ENCODE measurements around the gene RBM23. TPM values are rescaled to one million over a fixed set of nuclear protein-coding genes. Genes with fewer than 3 reads are reported as not detected.
"Not testable (repeated sequence)": the region's sequence is repeated elsewhere in the genome, so short reads cannot be mapped to it uniquely, and the experiment has no call there.

The RBM23 gene
- total RNA-seq, 1 donor from 2014 or later: 42.1 TPM

DNA sequence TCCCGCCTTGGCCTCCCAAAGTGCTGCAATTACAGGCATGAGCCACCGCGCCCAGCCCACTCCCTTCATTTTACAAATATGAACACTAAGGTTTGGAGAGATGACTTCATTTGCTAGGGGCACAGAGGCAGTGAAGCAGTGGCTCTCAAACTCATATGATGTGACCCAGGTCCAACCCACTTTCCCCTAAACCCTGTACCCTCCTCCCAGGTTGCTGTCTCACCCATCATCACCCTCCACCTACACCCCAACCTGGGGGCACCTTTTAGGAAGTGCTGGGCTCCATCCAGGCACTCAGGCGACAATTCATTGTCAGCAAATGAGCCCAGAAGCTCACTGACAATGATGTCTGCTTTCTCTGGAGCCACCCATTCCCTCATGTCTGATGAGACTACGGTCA is 4.8 kb upstream of the RBM23 start:
- H3K36me3 ChIP-seq: peaks cover 62% of the 10 kb centered on the region
- no peak overlapping the region for H3K4me3 ChIP-seq
- peaks cover 35% of the 10 kb centered on the region for H3K4me1 ChIP-seq
- no peaks in the 10 kb centered on the region for H3K27me3 ChIP-seq (ENCODE audit: low read depth)
- H3K9me3 ChIP-seq (replicated peaks): no peaks in the 10 kb centered on the region
- no peak overlapping the region for H3K27ac ChIP-seq (replicated peaks)
- DNase-seq: no peak
- intact Hi-C loops (cut with micrococcal nuclease): no loop called here
- TF ChIP-seq, protein P1, sequence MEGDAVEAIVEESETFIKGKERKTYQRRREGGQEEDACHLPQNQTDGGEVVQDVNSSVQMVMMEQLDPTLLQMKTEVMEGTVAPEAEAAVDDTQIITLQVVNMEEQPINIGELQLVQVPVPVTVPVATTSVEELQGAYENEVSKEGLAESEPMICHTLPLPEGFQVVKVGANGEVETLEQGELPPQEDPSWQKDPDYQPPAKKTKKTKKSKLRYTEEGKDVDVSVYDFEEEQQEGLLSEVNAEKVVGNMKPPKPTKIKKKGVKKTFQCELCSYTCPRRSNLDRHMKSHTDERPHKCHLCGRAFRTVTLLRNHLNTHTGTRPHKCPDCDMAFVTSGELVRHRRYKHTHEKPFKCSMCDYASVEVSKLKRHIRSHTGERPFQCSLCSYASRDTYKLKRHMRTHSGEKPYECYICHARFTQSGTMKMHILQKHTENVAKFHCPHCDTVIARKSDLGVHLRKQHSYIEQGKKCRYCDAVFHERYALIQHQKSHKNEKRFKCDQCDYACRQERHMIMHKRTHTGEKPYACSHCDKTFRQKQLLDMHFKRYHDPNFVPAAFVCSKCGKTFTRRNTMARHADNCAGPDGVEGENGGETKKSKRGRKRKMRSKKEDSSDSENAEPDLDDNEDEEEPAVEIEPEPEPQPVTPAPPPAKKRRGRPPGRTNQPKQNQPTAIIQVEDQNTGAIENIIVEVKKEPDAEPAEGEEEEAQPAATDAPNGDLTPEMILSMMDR (IDR thresholded peaks at IDR 0.05; ENCODE audit: borderline replicate concordance): no peak

DNA sequence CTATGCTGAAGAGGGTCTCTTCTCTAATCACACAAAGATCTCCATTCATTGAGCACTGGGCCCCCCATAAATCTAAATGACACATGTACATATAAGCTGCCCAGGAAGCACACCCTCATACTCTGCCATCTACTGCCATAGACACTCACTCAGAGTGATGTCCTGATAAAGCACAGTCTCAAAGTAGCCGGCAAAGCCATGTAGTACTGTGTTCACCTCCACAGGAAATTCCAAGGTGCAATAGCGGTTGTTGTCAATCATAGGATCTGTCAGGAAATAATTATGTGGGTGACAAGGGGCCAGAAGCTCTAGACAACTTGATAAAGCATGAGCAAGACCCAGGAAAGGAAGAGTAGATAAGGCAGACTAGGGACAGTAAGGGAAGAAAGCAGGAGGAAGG is 3.3 kb upstream of the RBM23 start:
- intact Hi-C loops (cut with micrococcal nuclease): no loop called here
- H3K27ac ChIP-seq (replicated peaks): no peak overlapping the region
- H3K27me3 ChIP-seq (ENCODE audit: low read depth): no peaks in the 10 kb centered on the region
- TF ChIP-seq, protein P1 (IDR thresholded peaks at IDR 0.05; ENCODE audit: borderline replicate concordance): no peak
- peaks cover 30% of the 10 kb centered on the region for H3K4me1 ChIP-seq
- H3K9me3 ChIP-seq (replicated peaks): no peaks in the 10 kb centered on the region
- DNase-seq: no peak
- H3K36me3 ChIP-seq: peaks cover 61% of the 10 kb centered on the region
- no peak overlapping the region for H3K4me3 ChIP-seq

DNA sequence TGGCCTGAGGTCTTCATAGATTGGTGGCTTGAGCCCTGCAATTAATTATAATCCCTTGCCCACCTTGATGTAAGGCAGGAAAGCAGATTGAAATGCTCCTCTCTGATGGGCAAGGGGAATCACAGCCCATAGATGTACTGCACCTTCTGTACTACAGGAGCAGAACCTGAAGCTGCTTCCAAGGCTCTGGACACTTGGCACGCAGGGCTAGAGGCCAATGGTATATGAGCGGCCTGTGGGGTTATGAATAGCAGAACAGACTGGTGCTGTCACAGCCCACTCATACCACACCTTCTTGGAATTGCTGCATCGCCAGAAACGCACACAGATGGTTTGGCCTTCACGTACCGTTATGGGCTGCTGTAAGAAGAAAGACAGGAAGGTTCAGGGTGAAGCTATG is 1.7 kb upstream of the RBM23 start:
- Histone ChIP-seq H3K27me3 (ENCODE audit: low read depth) (no peaks in the 10 kb centered on the region), H3K27ac (replicated peaks) (peak overlapping the region; percentile 95), H3K4me3 (no peak overlapping the region), H3K9me3 (replicated peaks) (no peaks in the 10 kb centered on the region), H3K36me3 (peaks cover 51% of the 10 kb centered on the region), H3K4me1 (peaks cover 45% of the 10 kb centered on the region)
- TF ChIP-seq, protein P1 (IDR thresholded peaks at IDR 0.05; ENCODE audit: borderline replicate concordance): no peak
- peak; percentile 37 for DNase-seq
- intact Hi-C loops (cut with micrococcal nuclease): no loop called here

DNA sequence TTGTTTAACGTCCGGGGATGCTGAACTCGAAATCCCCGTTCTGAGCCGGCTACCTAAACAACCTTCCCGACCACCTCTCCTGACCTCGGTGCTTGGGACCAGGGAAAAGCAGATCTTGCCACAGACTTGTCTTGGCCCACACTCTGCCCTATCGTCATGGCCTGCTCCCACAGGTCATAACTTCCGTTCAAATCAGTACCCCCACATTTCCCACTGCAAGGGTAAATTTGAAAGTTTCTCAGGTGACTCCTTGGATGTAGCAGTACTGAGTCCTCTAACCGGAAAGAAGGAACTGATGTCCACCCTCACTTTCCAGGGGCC is 612 bp upstream of the RBM23 start:
- TF ChIP-seq, protein P1 (IDR thresholded peaks at IDR 0.05; ENCODE audit: borderline replicate concordance): no peak
- Histone ChIP-seq H3K9me3 (replicated peaks) (no peaks in the 10 kb centered on the region), H3K4me3 (peak overlapping the region; percentile 71), H3K27me3 (ENCODE audit: low read depth) (no peaks in the 10 kb centered on the region), H3K27ac (replicated peaks) (peak overlapping the region; percentile 95), H3K36me3 (peaks cover 39% of the 10 kb centered on the region), H3K4me1 (peaks cover 47% of the 10 kb centered on the region)
- DNase-seq: no peak
- intact Hi-C loops (cut with micrococcal nuclease): no loop called here

DNA sequence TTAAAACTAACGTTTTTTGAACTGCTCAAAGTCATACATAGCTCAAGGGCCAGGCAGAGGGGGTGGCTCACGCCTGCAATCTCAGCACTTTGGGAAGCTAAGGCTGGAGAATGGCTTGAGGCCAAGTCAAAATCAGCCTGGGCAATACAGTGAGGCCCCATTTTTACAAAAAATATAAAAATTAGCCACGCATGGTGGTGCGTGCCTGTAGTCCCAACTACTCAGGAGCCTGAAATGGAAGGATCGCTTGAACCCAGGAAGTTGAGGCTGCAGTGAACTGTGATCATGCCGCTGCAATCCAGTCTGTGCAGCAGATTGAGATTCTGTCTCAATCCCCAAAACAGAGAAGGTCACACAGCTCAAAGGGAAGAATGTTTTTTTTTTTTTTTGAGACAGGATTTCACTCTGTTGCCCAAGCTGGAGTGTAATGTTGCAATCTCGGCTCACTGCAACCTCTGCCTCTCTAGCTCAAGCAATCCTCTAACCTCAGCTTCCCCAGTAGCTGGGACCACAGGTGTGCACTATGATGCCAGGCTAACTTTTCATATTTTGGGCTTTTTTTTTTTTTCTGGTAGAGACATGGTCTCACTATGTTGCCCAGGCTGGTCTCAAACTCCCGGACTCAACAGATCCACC is 2.9 kb downstream of the RBM23 start:
- Histone ChIP-seq H3K36me3 (peaks cover 18% of the 10 kb centered on the region), H3K4me3 (no peak overlapping the region), H3K27ac (replicated peaks) (peak overlapping the region; percentile 0), H3K27me3 (ENCODE audit: low read depth) (no peaks in the 10 kb centered on the region), H3K9me3 (replicated peaks) (no peaks in the 10 kb centered on the region), H3K4me1 (peaks cover 55% of the 10 kb centered on the region)
- intact Hi-C loops (cut with micrococcal nuclease): no loop called here
- no peak for DNase-seq
- TF ChIP-seq, protein P1 (IDR thresholded peaks at IDR 0.05; ENCODE audit: borderline replicate concordance): no peak

DNA sequence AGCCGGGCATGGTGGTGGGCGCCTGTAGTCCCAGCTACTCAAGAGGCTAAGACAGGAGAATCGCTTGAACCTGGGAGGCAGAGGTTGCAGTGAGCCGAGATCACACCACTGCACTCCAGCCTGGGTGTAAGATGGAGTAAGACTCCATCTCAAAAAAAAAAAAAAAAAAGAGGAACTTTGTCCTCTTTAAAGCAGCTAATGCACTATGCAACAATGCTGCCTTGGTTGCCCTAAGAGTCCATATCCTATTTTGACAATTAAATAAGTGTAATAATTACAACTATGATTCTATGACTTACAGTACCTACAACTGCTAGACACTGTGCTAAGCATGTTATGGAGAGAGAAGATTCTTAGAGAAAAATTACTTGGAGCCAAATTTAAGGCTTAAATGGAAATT is 4.1 kb downstream of the RBM23 start:
- DNase-seq; H3K27me3 ChIP-seq (ENCODE audit: low read depth); H3K9me3 ChIP-seq (replicated peaks); intact Hi-C loops (cut with micrococcal nuclease); H3K27ac ChIP-seq (replicated peaks); H3K4me3 ChIP-seq: not testable (repeated sequence)
- peaks cover 26% of the 10 kb centered on the region for H3K36me3 ChIP-seq
- peaks cover 56% of the 10 kb centered on the region for H3K4me1 ChIP-seq

Measured in left ventricle myocardium inferior (tissue), 1 donor.